ENCODE results near the gene HPSE.

The HPSE gene

GRCh38 chr4:83370640-83370906 is 35.9 kb upstream of the HPSE start:
- no peak for TF ChIP-seq CTCF (IDR thresholded peaks at IDR 0.05; ENCODE audit: borderline replicate concordance, insufficient read depth, low read depth, low read length)
- H3K4me3 ChIP-seq (ENCODE audit: low read depth, low read length): no peak overlapping the region

DNA sequence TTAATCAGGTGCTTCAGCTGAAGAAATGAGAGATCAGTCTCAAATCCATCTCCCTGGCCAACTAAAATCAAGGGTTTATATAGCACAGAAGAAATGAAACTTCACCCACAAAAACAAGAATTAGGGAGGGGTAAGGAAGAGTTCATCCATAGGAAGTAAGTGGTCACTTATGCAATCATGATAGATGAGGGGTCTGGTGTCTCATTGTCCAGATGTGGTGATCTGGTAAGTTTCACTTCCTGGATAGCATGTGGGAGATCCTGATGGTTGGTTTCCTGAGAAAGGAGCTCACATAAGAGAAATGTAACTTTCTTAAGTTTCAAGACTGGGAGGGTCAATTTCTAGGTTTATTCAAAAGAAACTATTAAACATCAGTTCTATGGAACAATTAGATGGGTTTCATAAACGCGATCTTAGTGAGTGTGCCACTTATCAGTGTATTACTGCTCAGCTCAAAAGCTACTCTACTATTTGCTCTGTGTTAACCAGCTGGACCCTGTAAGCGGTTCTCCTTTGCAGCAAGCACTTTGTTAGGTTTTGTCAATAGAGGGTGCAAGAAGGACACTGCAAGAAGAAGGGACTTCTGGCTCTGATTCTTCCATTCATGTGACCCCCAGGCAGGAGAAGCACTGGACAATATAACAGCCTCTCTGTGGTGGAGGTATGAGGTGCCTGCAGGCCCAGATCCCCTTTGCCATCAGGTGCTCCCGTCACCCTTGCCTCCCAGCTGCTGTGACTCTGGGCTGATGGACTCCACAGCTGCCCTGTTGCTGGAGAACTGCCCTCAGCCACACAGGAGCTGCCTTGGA is 35.4 kb upstream of the HPSE start:
- TF ChIP-seq CTCF (IDR thresholded peaks at IDR 0.05; ENCODE audit: borderline replicate concordance, insufficient read depth, low read depth, low read length): no peak
- H3K4me3 ChIP-seq (ENCODE audit: low read depth, low read length): no peak overlapping the region

- no peak overlapping the region for H3K4me3 ChIP-seq (ENCODE audit: low read depth, low read length)
- TF ChIP-seq CTCF (IDR thresholded peaks at IDR 0.05; ENCODE audit: borderline replicate concordance, insufficient read depth, low read depth, low read length): no peak
Observed at GRCh38 chr4:83364312-83364711, 29.7 kb upstream of the HPSE start.

DNA sequence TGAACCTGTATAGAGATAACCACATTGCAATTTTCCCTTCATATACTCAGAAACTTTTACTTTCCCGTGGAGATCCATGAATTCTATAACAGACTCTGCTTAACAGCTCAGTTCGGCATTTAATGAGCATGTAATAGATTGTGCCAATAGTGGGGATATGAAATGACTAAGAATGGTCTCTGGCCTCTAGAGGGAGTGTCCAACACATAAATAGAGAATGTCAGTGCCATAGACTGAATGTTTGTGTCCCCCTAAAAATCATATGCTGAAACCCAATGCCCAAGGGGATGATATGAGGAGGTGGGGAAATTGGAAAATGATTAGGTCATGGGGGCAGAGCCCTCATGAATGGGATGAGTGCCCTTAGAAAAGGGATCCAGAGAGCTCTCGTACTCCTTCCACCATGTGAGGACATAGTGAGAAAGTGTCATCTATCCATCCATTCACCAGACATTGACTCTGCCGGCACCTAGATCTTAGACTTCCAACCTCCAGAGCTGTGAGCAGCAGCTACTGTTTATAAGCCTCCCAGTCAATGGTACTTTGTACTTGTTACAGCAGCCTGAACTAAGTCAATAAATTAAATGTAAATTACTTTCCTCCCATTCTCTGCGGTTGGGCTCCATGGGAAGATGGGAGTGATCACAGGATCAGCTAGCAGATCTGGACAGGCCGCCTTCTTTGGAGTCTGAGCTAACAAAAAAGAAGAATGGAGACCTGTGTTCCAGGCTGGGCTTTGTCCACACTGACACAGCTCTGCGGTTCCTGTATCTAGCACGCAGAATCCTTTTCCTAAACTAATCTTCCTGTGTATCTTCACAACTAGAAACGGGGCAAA is 28.1 kb upstream of the HPSE start:
- H3K4me3 ChIP-seq (ENCODE audit: low read depth, low read length): no peak overlapping the region
- peak; percentile 20; the same call in 1 of the 2 replicates for TF ChIP-seq CTCF (IDR thresholded peaks at IDR 0.05; ENCODE audit: borderline replicate concordance, insufficient read depth, low read depth, low read length)

DNA sequence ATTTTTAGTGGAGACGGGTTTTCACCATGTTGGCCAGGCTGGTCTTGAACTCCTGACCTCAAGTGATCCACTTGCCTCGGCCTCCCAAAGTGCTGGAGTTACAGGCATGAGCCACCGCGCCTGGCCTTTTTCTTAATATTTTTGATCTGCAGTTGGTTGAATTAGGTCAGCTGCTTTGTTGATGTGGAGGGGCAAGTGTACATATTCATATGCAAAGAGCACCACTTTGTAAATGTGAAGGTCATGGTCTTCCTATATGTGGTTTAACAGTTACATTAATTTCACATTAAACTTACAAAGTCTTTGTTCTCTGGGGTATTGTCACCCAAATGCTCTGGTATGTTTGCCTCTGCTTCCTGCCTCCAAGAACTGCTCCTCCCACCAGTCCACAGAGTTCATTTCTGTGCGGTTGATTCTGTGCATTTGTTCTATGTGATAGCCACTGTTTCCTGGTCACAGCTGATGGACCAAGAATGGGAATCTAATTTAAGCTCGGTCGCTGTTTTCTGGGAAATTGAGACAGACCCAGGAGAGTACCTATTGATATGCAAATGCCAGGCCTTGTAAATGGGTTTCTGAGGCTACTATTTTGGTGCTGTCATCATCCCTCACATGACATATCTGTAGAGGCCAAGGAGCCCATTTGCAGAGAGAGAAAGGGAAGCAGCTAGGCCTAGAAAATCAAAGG is 26.9 kb upstream of the HPSE start:
- no peak for TF ChIP-seq CTCF (IDR thresholded peaks at IDR 0.05; ENCODE audit: borderline replicate concordance, insufficient read depth, low read depth, low read length)
- no peak overlapping the region for H3K4me3 ChIP-seq (ENCODE audit: low read depth, low read length)

- no peak for TF ChIP-seq CTCF (IDR thresholded peaks at IDR 0.05; ENCODE audit: borderline replicate concordance, insufficient read depth, low read depth, low read length)
- no peak overlapping the region for H3K4me3 ChIP-seq (ENCODE audit: low read depth, low read length)
Observed at GRCh38 chr4:83360018-83360417, 25.4 kb upstream of the HPSE start.
